Body of pancreas (tissue), 4 donors: ENCODE data around the gene ARGLU1.

Experiments used
- CTCF ChIP-seq, 7 experiments: fragments of 450-650 bp in 4 of 7; fragments of 200-600 bp in 3 of 7; sonication (generic) in 3 of 7; IDR thresholded peaks; one replicate each; pipeline ENCODE4 v1.5.1; 2016 to 2019; ENCODE audit warnings: antibody characterized with exemption in 7 of 7
- POLR2A ChIP-seq, 3 donors: fragments of 450-650 bp; IDR thresholded peaks; one replicate each; pipeline ENCODE4 v1.6.1; 2016; ENCODE audit warnings: antibody characterized with exemption in 3 of 3, mild to moderate bottlenecking in 2 of 3

- no peak for TF ChIP-seq POLR2A (IDR thresholded peaks at IDR 0.05)
- TF ChIP-seq CTCF (IDR thresholded peaks at IDR 0.05) = no peak
Measured at GRCh38 chr13:106612688-106613087, 44.8 kb upstream of the ARGLU1 start.
